ENCODE measurements around the gene SERINC5.
"Not testable (repeated sequence)": the region's sequence is repeated elsewhere in the genome, so short reads cannot be mapped to it uniquely, and the experiment has no call there.

Gene SERINC5

DNA sequence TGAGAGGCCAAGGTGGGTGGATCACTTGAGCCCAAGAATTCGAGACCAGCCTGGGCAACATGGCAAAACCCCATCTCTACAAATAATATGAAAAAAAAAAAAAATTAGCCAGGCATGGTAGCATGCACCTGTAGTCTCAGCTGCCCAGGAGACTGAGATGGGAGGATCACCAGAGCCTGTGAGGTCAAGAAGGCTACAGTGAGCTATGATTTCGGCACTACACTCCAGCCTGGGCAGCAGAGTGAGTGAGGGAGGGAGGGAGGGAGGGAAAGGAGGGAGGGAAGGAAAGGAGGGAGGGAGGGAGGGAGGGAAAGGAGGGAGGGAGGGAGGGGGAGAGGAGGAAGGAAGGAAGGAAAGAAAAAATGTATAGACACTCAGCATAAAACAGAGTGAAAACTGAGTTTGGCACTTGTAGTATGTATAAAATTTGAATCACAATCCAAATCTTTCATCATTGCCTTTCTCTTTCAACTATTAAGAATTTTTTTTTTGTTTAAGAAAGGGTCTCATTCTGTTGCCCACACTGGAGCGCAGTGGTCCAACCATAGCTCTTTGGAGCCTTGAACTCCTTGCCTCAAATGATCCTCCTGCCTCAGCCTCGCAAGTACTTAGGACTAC, 27.8 kb downstream of the SERINC5 start:
- no peak for DNase-seq (ENCODE audit: low spot score)

- DNase-seq (ENCODE audit: low spot score), result no peak
Observed at GRCh38 chr5:80225934-80226326, 29.9 kb downstream of the SERINC5 start.

- DNase-seq (ENCODE audit: low spot score), result no peak
Observed at GRCh38 chr5:80225189-80225933, 30.5 kb downstream of the SERINC5 start.

DNA sequence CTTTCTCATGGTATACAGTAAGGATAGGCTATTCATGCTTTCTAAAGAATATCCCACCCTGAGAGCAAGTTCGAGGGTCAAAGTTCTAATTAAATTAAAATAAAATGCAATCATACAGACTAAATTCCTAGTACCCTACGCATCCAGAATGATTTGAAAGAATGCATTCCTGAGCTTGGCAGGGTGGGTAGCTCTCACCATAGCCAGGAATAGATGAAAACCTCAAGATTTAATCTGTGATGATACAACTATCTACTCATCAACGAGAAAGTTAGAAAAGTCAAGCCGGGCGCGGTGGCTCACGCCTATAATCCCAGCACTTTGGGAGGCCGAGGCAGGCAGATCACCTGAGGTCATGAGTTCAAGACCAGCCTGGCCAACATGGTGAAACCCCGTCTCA, 32.3 kb downstream of the SERINC5 start:
- no peak for DNase-seq (ENCODE audit: low spot score)

DNA sequence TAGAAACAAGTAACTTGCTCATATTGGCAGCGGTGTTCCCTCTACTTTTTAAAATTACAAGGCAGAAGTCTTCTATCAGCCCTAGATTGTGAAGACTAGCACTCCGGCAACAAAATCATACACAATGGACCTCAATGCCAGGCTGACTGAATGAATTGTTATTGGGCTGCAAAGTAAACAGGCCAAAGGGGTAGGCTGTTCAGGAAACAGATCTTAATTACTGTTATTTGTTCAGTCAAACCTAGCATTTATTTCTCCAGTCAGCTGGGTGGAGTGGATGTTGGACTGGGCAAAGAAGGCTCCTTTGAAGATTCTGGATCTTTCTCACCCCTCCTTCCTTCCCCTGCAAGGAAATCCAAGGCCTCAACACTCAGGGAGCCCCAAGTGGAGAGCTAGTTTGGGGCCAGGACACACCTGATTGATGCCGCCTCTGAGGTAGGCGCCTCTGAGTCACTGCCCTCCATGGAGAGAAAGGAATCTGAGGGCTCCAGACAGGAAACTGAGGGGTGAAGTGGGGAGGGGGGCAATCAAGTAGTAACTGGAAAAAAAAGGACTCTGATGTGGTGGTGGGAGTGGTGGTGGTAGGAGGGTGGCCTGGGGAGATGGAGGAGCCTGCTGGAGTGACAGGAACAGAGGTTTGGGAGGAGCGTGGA, 35.5 kb downstream of the SERINC5 start:
- DNase-seq (ENCODE audit: low spot score), result no peak

- DNase-seq (ENCODE audit: low spot score), result no peak
Observed at GRCh38 chr5:80219391-80219790, 36.5 kb downstream of the SERINC5 start.

DNA sequence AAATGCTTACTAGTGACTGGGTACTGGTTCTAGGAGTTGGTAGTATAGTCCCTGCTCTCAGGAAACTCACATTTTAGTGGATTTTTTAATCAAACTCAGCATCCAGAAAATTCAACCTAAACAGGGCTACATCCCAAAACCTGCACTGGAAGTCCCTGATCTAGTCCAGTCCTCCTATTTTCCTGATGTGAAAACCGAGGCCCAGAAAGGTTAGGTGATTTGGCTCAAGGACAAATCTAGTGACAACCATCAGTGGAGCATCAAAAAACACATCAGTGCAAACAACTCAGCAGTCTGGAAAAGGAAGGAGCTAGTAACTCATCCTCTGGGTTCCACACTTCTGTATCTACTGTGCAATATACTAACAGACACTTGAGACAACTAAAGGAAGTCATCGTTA, 38.2 kb downstream of the SERINC5 start:
- no peak for DNase-seq (ENCODE audit: low spot score)

DNA sequence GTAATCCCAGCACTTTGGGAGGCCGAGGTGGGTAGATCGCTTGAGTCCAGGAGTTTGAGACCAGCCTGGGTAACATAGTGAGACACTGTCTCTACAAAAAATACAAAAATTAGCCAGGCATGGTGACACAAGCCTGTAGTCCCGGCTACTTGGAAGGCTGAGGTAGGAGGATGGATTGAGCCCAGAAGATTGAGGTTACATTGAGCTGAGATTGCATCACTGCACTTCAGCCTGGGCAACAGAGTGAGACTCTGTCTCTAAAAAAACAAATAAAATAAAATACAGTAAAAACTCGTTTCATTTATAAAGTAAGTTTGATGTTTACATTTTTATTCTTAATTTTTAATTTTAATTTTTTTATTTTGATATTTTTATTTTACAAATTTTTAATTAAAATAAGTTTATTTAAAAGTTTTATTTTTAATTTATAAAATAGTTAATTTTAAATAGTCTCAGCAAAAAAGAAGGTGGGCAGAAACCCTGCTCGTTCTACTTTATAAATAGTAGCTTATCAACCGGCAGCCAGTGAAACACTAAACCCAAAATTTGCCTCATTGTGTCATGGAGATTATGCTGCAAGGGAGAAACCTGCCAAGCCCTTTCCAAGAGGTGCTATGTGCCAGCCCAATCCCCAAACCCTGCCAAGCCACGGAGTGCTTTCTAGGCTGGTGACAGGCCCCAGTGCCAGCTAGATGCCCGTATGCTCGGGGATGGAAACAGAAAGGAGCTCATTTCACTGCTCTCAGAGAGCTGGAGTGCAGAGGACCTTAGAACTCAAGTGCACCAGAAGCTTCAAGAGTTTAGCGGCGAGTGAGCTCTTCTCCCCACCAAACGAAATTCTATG, 38.9 kb downstream of the SERINC5 start:
- DNase-seq (ENCODE audit: low spot score), result no peak

GRCh38 chr5:80216096-80216495, 39.8 kb downstream of the SERINC5 start:
- no peak for DNase-seq (ENCODE audit: low spot score)

DNA sequence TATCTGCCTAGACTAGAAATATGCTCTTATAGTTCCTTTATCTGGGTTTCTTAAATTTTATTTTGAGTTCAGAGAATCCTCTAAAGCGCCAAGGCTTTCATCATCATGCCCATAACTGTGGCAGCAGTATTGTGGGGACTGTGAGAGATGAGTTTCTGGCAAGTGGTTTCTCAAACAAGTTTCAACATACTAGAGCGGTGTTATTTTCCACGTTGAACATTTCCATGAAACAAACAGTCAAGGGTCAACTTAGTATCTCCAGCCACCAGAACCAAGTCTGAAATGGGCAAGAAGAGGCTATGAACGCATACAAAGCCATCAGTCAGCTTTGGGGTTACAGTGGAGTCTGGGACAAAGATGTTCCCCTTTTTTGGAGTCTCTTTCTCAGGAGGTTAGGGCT, 40.3 kb downstream of the SERINC5 start:
- no peak for DNase-seq (ENCODE audit: low spot score)

- DNase-seq (ENCODE audit: low spot score), result no peak
Observed at GRCh38 chr5:80213466-80213865, 42.4 kb downstream of the SERINC5 start.

DNA sequence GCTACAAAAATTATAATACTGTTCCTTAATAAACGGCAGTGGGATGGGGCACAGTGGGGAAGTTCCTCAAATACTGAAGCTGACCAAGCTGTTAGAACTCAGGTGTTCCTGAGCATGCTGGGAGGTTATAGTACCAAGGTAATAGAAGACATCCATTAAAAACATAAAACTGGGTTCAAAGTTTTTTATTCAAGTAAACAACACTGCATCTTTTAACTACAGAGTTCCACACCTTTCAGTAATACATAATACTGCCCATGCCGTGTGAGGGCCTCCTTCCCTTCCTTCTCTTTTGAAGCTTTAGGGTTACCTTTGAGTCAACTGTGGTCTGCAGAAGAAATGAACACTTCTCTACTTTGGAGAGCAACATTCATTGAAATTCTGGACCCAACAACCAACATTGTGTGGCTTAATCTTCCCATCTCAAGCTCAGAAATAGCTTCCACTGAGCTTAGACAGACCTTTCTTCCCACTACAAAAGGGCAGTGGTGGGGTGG, 43.6 kb downstream of the SERINC5 start:
- DNase-seq (ENCODE audit: low spot score), result no peak

- DNase-seq (ENCODE audit: low spot score), result no peak
Observed at GRCh38 chr5:80211327-80211726, 44.5 kb downstream of the SERINC5 start.

GRCh38 chr5:80210014-80210413, 45.8 kb downstream of the SERINC5 start:
- DNase-seq (ENCODE audit: low spot score), result no peak

- DNase-seq (ENCODE audit: low spot score), result no peak
Observed at GRCh38 chr5:80208381-80208780, 47.5 kb downstream of the SERINC5 start.

GRCh38 chr5:80207832-80208231, 48.0 kb downstream of the SERINC5 start:
- no peak for DNase-seq (ENCODE audit: low spot score)

DNA sequence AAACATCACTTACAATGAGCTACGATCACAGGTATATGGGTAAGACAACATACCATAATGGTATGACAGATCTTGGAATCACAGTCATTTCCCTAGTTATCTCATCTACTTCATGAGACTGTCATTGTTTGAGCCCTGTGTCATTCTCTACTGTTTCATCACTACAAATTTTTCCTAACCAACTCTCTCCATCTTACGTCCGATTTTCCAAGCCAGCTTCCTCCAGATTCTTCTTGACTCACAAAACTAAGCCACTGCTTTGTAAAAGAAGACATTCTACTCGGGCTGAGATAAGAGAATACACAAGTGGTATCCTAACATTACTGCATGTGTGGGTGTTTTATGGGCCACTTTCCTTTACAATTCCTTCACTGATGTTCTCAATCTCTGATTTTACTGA, 49.6 kb downstream of the SERINC5 start:
- no peak for DNase-seq (ENCODE audit: low spot score)

- no peak for DNase-seq (ENCODE audit: low spot score)
Observed at GRCh38 chr5:80205846-80206245, 50.0 kb downstream of the SERINC5 start.

GRCh38 chr5:80204808-80205614, 50.8 kb downstream of the SERINC5 start:
- no peak for DNase-seq (ENCODE audit: low spot score)

DNA sequence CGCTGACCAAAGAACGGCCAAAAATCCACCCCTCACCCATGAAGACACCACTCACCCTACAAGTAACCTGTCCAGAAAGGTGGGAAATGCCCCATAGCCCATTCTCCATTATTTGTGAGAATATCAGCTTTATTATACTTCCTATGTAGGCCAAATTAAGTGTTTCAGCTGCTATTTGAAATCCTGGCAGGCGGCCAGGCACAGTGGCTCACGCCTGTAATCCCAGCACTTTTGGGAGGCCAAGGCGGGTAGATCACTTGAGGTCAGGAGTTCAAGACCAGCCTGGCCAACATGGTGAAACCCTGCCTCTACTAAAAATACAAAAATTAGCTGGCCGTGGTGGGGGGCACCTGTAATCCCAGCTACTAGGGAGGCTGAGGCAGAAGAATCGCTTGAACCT, 54.1 kb downstream of the SERINC5 start:
- DNase-seq (ENCODE audit: low spot score), result not testable (repeated sequence)

GRCh38 chr5:80198920-80199319, 56.9 kb downstream of the SERINC5 start:
- DNase-seq (ENCODE audit: low spot score), result no peak
